NT2/D1 (cell line): ENCODE measurements around the gene NSUN2.

Experiments
- YY1 ChIP-seq: IDR thresholded peaks from 2 replicates; pipeline ENCODE4 v1.6.1; 2011; ENCODE audit not compliant: insufficient read length, insufficient read depth
- ZNF274 ChIP-seq: IDR thresholded peaks from 2 replicates; pipeline ENCODE4 v1.6.1; 2011; ENCODE audit warnings: mild to moderate bottlenecking, low read depth, low read length

- TF ChIP-seq ZNF274 = no peak
- no peak for TF ChIP-seq YY1
These were observed 48.8 kb upstream of the NSUN2 start for GRCh38 chr5:6681682-6682081.
